ENCODE results near the gene NRXN3. TPM values are rescaled to one million over a fixed set of nuclear protein-coding genes. Genes with fewer than 3 reads are reported as not detected.

The NRXN3 gene
- total and polyA plus RNA-seq, 2 of the 4 experiments (the other 2 are of a cell fraction): 4.8 to 25.1 TPM

- DNase-seq: no peak
- no peak for TF ChIP-seq CHD1 (IDR thresholded peaks at IDR 0.05; ENCODE audit: low read depth, low read length)
- no peak for TF ChIP-seq RCOR1 (IDR thresholded peaks at IDR 0.05; ENCODE audit: insufficient replicate concordance, low read length)
These were observed 923.4 kb downstream of the NRXN3 start for GRCh38 chr14:79093531-79093930.

More at GRCh38 chr14:79093531-79093930, 923.4 kb downstream of the NRXN3 start:
- no TSS peak for BruUV-seq (replicated peaks)
- Histone ChIP-seq H3K36me3 (ENCODE audit: control insufficient read depth, insufficient read depth, low read length) (no peaks in the 10 kb centered on the region), H3K79me1 (ENCODE audit: low read depth in 1 of 2, low read length in 2 of 2) (no peaks in the 10 kb centered on the region), H4K8ac (ENCODE audit: low read depth in 2 of 2, low read length in 2 of 2) (no peak overlapping the region), H3K56ac (ENCODE audit: extremely low read depth, insufficient read depth, low read length) (no peak overlapping the region), H3K9me1 (ENCODE audit: insufficient read depth, low read length) (no peaks in the 10 kb centered on the region), H3K4me3 (ENCODE audit: insufficient read depth, low read depth, low read length) (no peak overlapping the region), H3K4me2 (ENCODE audit: low read depth, low read length) (no peak overlapping the region), H2BK120ac (ENCODE audit: low read depth, low read length) (no peak overlapping the region), H3K27ac (ENCODE audit: insufficient read depth, low read length) (no peak overlapping the region), H3K9me3 (ENCODE audit: control insufficient read depth, insufficient read depth, low read length) (no peaks in the 10 kb centered on the region), H2AFZ (replicated peaks; ENCODE audit: low read length, poor library complexity) (no peak overlapping the region), H4K5ac (ENCODE audit: low read depth, low read length) (no peak overlapping the region), H3K14ac (replicated peaks; ENCODE audit: low read depth, low read length) (no peak overlapping the region), H3K23ac (ENCODE audit: low read depth, low read length) (no peak overlapping the region), H3K4ac (ENCODE audit: low read depth, low read length) (no peak overlapping the region), H2BK20ac (ENCODE audit: low read depth, low read length) (no peak overlapping the region), H2BK5ac (ENCODE audit: low read depth, low read length, poor library complexity, severe bottlenecking) (no peak overlapping the region), H4K20me1 (ENCODE audit: insufficient read depth, low read length) (no peaks in the 10 kb centered on the region), H3K27me3 (ENCODE audit: control insufficient read depth, insufficient read depth, low read length) (peaks cover 3% of the 10 kb centered on the region; the same call in 1 of the 2 replicates), H4K91ac (ENCODE audit: insufficient read depth, low read depth, low read length) (no peak overlapping the region), H3K9ac (ENCODE audit: low read depth, low read length) (no peak overlapping the region), H3K4me1 (ENCODE audit: control insufficient read depth, insufficient read depth, low read length) (no peaks in the 10 kb centered on the region; the same call in 1 of the 2 replicates), H3K18ac (ENCODE audit: low read depth, low read length) (no peak overlapping the region), H2AK9ac (replicated peaks; ENCODE audit: low read depth, low read length, poor library complexity) (no peak overlapping the region), H2BK15ac (ENCODE audit: low read depth, low read length) (no peak overlapping the region), H2AK5ac (ENCODE audit: low read depth, low read length) (no peak overlapping the region)
- 100% methylated on average over 2 of the region's 5 CpGs; no CpG with 5 or more reads in 1 of the 2 experiments for WGBS, 2 experiments (ENCODE audit: extremely low coverage in 2 of 2, insufficient read length in 1 of 2)
- ATAC-seq (ENCODE audit: low read depth): no peak
- CTCF ChIA-PET: no interaction called here
- intact Hi-C loops (cut with micrococcal nuclease) (no loop called here), dilution Hi-C loops (cut with HindIII; ENCODE audit: low sequenced_read_pairs, unreplicated experiment) (no loop called here), in situ Hi-C loops (cut with MboI; ENCODE audit: low sequenced_read_pairs) (no loop called here)
- POLR2A ChIA-PET (ENCODE audit: unreplicated experiment): no interaction called here

Data from IMR-90 (cell line).